K562 (cell line): ENCODE results near the gene PFN3. TPM values are rescaled to one million over a fixed set of nuclear protein-coding genes. Genes with fewer than 3 reads are reported as not detected.

ENCODE experiments used
- ARID1B ChIP-seq: fragments of 450-650 bp; IDR thresholded peaks from 2 replicates; pipeline ENCODE4 v1.6.1; 2016; ENCODE audit warnings: antibody characterized with exemption, mild to moderate bottlenecking, inconsistent platforms
- EP400 ChIP-seq: fragments of 450-650 bp; IDR thresholded peaks from 2 replicates; pipeline ENCODE4 v1.6.1; 2017; ENCODE audit warnings: antibody characterized with exemption, mild to moderate bottlenecking, moderate library complexity
- HNRNPL ChIP-seq: fragments of 200-400 bp; formaldehyde crosslinking; IDR thresholded peaks from 2 replicates; pipeline ENCODE4 v1.6.1; 2017; ENCODE audit warnings: low read depth, mild to moderate bottlenecking, low read length
- MAFF ChIP-seq: IDR thresholded peaks from 2 replicates; pipeline ENCODE4 v1.6.1; 2012; ENCODE audit warnings: low read length, improper control_type of control experiment
- MEIS2 ChIP-seq: fragments of 450-650 bp; IDR thresholded peaks from 2 replicates; pipeline ENCODE4 v1.6.1; 2014; ENCODE audit warnings: mild to moderate bottlenecking; ENCODE audit not compliant: partially characterized antibody
- MYC ChIP-seq, 2 experiments: fragments of 250-450 bp in 1 of 2; sonication (Bioruptor Pico) in 1 of 2; IDR thresholded peaks; 2 replicates each; pipeline versions ENCODE4 v1.5.1 to v1.6.1; 2012 to 2021; ENCODE audit warnings: low read depth in 2 of 2, borderline replicate concordance in 1 of 2, improper control_type of control experiment in 1 of 2, low read length in 1 of 2, mild to moderate bottlenecking in 1 of 2, moderate library complexity in 1 of 2
- NCOR1 ChIP-seq: fragments of 450-650 bp; IDR thresholded peaks from 2 replicates; pipeline ENCODE4 v1.6.1; 2016; ENCODE audit warnings: mild to moderate bottlenecking, moderate library complexity
- NFE2 ChIP-seq: IDR thresholded peaks from 2 replicates; pipeline ENCODE4 v1.6.1; 2014; ENCODE audit warnings: antibody characterized with exemption, low read depth
- SAFB2 ChIP-seq: fragments of 200-400 bp; formaldehyde crosslinking; IDR thresholded peaks from 2 replicates; pipeline ENCODE4 v1.6.1; 2018; ENCODE audit warnings: borderline replicate concordance, low read length, low read depth, moderate library complexity; ENCODE audit not compliant: severe bottlenecking
- SIN3B ChIP-seq: fragments of 450-650 bp; IDR thresholded peaks from 2 replicates; pipeline ENCODE4 v1.6.1; 2017; ENCODE audit warnings: low read depth, mild to moderate bottlenecking, moderate library complexity
- TFE3 ChIP-seq: fragments of 450-650 bp; formaldehyde crosslinking; IDR thresholded peaks from 2 replicates; pipeline ENCODE4 v1.4.0; 2020; ENCODE audit warnings: mild to moderate bottlenecking, mixed read lengths
- YY1 ChIP-seq, 3 experiments: IDR thresholded peaks; 2 replicates each; pipeline ENCODE4 v1.6.1; 2011; ENCODE audit warnings: low read length in 2 of 3, mild to moderate bottlenecking in 2 of 3, moderate library complexity in 2 of 3, borderline replicate concordance in 1 of 3, control low read depth in 1 of 3, low read depth in 1 of 3; ENCODE audit not compliant: insufficient read depth in 3 of 3, insufficient replicate concordance in 2 of 3, control insufficient read depth in 1 of 3, insufficient read length in 1 of 3; ENCODE audit errors: extremely low read depth in 1 of 3
- ZC3H4 ChIP-seq: sonication (generic); formaldehyde crosslinking; IDR thresholded peaks from 2 replicates; pipeline ENCODE4 v1.9.0; 2021; ENCODE audit warnings: missing genetic modification reagents, borderline replicate concordance
- ZNF316 ChIP-seq: fragments of 450-650 bp; IDR thresholded peaks from 2 replicates; pipeline ENCODE4 v1.6.1; 2016
- polyA plus RNA-seq, 8 experiments: library from polyadenylated mRNA; depleted of rRNA in 4 of 8; stranded (reverse) in 5 of 8; unstranded in 3 of 8; fragments of >200 nt; fragmentation: Nextera tagmentation in 2 of 8; fragmentation: Illumina TruSeq in 1 of 8; extraction: Ambion mirVana in 2 of 8; extraction: Trizol in 1 of 8; gene quantifications; 2 replicates each; pipeline versions ENCODE4 v1.2.1 to v1.2.3, GENCODE V29; 2011 to 2014; ENCODE audit warnings: inconsistent platforms in 1 of 8, missing spikeins in 1 of 8
- total RNA-seq, 7 experiments: library from RNA; depleted of rRNA in 6 of 7; stranded (reverse); fragments of >200 nt in 6 of 7; fragmentation: Illumina TruSeq in 2 of 7; extraction: Trizol in 2 of 7; gene quantifications; 2 replicates each; pipeline versions ENCODE4 v1.2.1 to v1.2.3, GENCODE V29; 2011 to 2021; ENCODE audit warnings: low replicate concordance in 1 of 7
- TF ChIP-seq, protein P1 (sequence below): fragments of 450-650 bp; IDR thresholded peaks from 2 replicates; pipeline ENCODE4 v1.6.1; 2016; ENCODE audit warnings: antibody characterized with exemption

PFN3 gene
- total and polyA plus RNA-seq, 9 of the 15 experiments (the other 6 are each of a cell fraction or from before 2014, with no cell fraction given) = not detected

GRCh38 chr5:177427919-177428573 lies 27.6 kb upstream of the PFN3 start (continued):
- 0 out of 2 replicates have a peak, but pooled peaks have one; percentile 44 for TF ChIP-seq HNRNPL
- TF ChIP-seq SAFB2 = no peak
- TF ChIP-seq ZNF316 = peak; percentile 93
- no peak for TF ChIP-seq SIN3B
- TF ChIP-seq NCOR1 = no peak
- peak; percentile 59; the same call in 1 of the 2 replicates for TF ChIP-seq EP400
- peak; percentile 69 for TF ChIP-seq ARID1B
- TF ChIP-seq TFE3 (CRISPR knock-in tag) = no peak
- peak; percentile 72 for TF ChIP-seq MAFF
- TF ChIP-seq NFE2 = peak; percentile 99
- peak; percentile 56 for TF ChIP-seq MYC (IDR thresholded peaks at IDR 0.05; ENCODE audit: low read depth, low read length)
- no peak for TF ChIP-seq MYC (CRISPR knock-in tag; IDR thresholded peaks at IDR 0.05; ENCODE audit: borderline replicate concordance, low read depth)
- peak in 1 of 3 experiments; percentile 59 for TF ChIP-seq YY1 (IDR thresholded peaks at IDR 0.05; ENCODE audit: borderline replicate concordance in 1 of 3, control insufficient read depth in 1 of 3, extremely low read depth in 1 of 3, insufficient read depth in 3 of 3, insufficient read length in 1 of 3, insufficient replicate concordance in 2 of 3, low read depth in 1 of 3, low read length in 2 of 3)
- TF ChIP-seq ZC3H4 (CRISPR knock-in tag) = peak; percentile 79; the same call in 1 of the 2 replicates
- TF ChIP-seq MEIS2 = no peak
- TF ChIP-seq, protein P1, sequence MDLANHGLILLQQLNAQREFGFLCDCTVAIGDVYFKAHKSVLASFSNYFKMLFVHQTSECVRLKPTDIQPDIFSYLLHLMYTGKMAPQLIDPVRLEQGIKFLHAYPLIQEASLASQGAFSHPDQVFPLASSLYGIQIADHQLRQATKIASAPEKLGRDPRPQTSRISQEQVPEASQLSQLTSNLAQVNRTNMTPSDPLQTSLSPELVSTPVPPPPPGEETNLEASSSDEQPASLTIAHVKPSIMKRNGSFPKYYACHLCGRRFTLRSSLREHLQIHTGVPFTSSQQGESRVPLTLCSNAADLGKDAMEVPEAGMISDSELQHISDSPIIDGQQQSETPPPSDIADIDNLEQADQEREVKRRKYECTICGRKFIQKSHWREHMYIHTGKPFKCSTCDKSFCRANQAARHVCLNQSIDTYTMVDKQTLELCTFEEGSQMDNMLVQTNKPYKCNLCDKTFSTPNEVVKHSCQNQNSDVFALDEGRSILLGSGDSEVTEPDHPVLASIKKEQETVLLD = peak; percentile 54; the same call in 1 of the 2 replicates
- TF ChIP-seq, all 486 proteins: peak for 63
